Neural progenitor cell (in vitro differentiated cells): Measurements from ENCODE around the gene ARMH1. TPM values are rescaled to one million over a fixed set of nuclear protein-coding genes. Genes with fewer than 3 reads are reported as not detected.

Experiments used
- DNase-seq: peaks from one replicate; pipeline ENCODE4 v3.0.0-alpha.2; 2016; ENCODE audit warnings: low spot score
- H2AFZ ChIP-seq: fragments of 200-600 bp; sonication (generic); replicated peaks from 2 replicates; pipeline ENCODE4 v1.6.1; 2016; ENCODE audit warnings: antibody characterized with exemption
- H3F3A ChIP-seq: fragments of 200-600 bp; sonication (generic); 2 replicates; pipeline ENCODE4 v1.6.1; 2016; ENCODE audit warnings: antibody characterized with exemption, low read depth
- H3K27ac ChIP-seq: fragments of 200-600 bp; sonication (generic); 2 replicates; pipeline ENCODE4 v1.5.1; 2016; ENCODE audit warnings: mild to moderate bottlenecking
- H3K27me3 ChIP-seq: fragments of 200-600 bp; sonication (generic); 2 replicates; pipeline ENCODE4 v1.6.1; 2016; ENCODE audit warnings: mild to moderate bottlenecking, moderate library complexity
- H3K36me3 ChIP-seq: fragments of 200-600 bp; sonication (generic); 2 replicates; pipeline ENCODE4 v1.5.1; 2016
- H3K4me1 ChIP-seq: fragments of 200-600 bp; sonication (generic); 2 replicates; pipeline ENCODE4 v1.6.1; 2016; ENCODE audit warnings: mixed run types
- H3K4me2 ChIP-seq: fragments of 200-600 bp; sonication (generic); 2 replicates; pipeline ENCODE4 v1.6.1; 2016
- H3K4me3 ChIP-seq: fragments of 200-600 bp; sonication (generic); 2 replicates; pipeline ENCODE4 v1.5.1; 2016
- H3K79me2 ChIP-seq: fragments of 200-600 bp; sonication (generic); 2 replicates; pipeline ENCODE4 v1.6.1; 2016; ENCODE audit warnings: low read depth
- H3K9ac ChIP-seq: fragments of 200-600 bp; sonication (generic); 2 replicates; pipeline ENCODE4 v1.6.1; 2016
- H3K9me3 ChIP-seq: fragments of 200-600 bp; sonication (generic); 2 replicates; pipeline ENCODE4 v1.5.1; 2016; ENCODE audit warnings: low read depth
- H4K20me1 ChIP-seq: fragments of 200-600 bp; sonication (generic); 2 replicates; pipeline ENCODE4 v1.6.1; 2016; ENCODE audit warnings: low read depth
- H3K27ac Mint-ChIP-seq: 3 replicates; pipeline ENCODE4 v1.8.0; 2021; ENCODE audit warnings: mixed read lengths
- H3K27me3 Mint-ChIP-seq: 2 replicates; pipeline ENCODE4 v1.8.0; 2022; ENCODE audit warnings: low read depth, mild to moderate bottlenecking, inconsistent platforms, moderate library complexity, mixed read lengths; ENCODE audit not compliant: insufficient read depth
- H3K36me3 Mint-ChIP-seq: 3 replicates; pipeline ENCODE4 v1.8.0; 2021; ENCODE audit warnings: mixed read lengths
- H3K4me1 Mint-ChIP-seq: 3 replicates; pipeline ENCODE4 v1.8.0; 2021; ENCODE audit warnings: mixed read lengths
- H3K4me3 Mint-ChIP-seq: 3 replicates; pipeline ENCODE4 v1.8.0; 2021; ENCODE audit warnings: mild to moderate bottlenecking, moderate library complexity, mixed read lengths
- H3K9me3 Mint-ChIP-seq: 3 replicates; pipeline ENCODE4 v1.8.0; 2020; ENCODE audit warnings: mixed read lengths
- EZH2 ChIP-seq: fragments of 200-600 bp; sonication (generic); IDR thresholded peaks from 2 replicates; pipeline ENCODE4 v1.6.1; 2017; ENCODE audit warnings: antibody characterized with exemption, mild to moderate bottlenecking, moderate library complexity
- EZH2phosphoT487 ChIP-seq: fragments of 200-600 bp; sonication (generic); IDR thresholded peaks from 2 replicates; pipeline ENCODE4 v1.6.1; 2017; ENCODE audit warnings: antibody characterized with exemption
- total RNA-seq: library from RNA; depleted of rRNA; stranded (reverse); fragments of >200 nt; gene quantifications from 2 replicates; pipeline ENCODE4 v1.2.3, GENCODE V29; 2015; ENCODE audit warnings: low replicate concordance
- TF ChIP-seq, protein P1 (sequence below): fragments of 200-600 bp; sonication (generic); IDR thresholded peaks from 2 replicates; pipeline ENCODE4 v1.5.1; 2017; ENCODE audit warnings: antibody characterized with exemption, mild to moderate bottlenecking

ARMH1 gene
- total RNA-seq, 1 donor from 2014 or later, result 3.6 TPM

DNA sequence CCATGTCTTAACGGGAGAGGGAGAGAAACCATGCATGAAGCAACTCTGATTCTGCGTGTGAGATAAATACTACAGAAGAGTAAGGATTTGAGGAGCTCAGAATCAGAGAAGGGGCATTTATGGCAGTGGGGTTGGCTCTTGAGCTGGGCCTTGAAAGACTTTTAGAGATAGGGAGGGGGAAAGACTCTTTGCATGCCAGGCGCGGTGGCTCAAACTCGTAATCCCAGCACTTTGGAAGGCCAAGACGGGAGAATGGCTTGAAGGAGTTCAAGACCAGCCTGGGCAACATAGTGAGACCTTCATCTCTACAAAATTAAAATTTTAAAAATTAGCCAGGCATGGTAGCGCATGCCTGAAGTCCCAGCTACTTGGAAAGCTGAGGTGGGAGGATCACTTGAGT is 672 bp downstream of the ARMH1 start:
- Histone ChIP-seq H3F3A (peaks cover 12% of the 10 kb centered on the region), H4K20me1 (no peaks in the 10 kb centered on the region), H3K27me3 (no peaks in the 10 kb centered on the region), H2AFZ (no peak overlapping the region), H3K9ac (no peak overlapping the region), H3K4me1 (peaks cover 21% of the 10 kb centered on the region), H3K9me3 (no peaks in the 10 kb centered on the region), H3K79me2 (no peaks in the 10 kb centered on the region), H3K36me3 (no peaks in the 10 kb centered on the region), H3K4me2 (peak overlapping the region; percentile 87), H3K27ac (no peak overlapping the region), H3K4me3 (peak overlapping the region; percentile 82)
- no peak for DNase-seq
- TF ChIP-seq, protein P1, sequence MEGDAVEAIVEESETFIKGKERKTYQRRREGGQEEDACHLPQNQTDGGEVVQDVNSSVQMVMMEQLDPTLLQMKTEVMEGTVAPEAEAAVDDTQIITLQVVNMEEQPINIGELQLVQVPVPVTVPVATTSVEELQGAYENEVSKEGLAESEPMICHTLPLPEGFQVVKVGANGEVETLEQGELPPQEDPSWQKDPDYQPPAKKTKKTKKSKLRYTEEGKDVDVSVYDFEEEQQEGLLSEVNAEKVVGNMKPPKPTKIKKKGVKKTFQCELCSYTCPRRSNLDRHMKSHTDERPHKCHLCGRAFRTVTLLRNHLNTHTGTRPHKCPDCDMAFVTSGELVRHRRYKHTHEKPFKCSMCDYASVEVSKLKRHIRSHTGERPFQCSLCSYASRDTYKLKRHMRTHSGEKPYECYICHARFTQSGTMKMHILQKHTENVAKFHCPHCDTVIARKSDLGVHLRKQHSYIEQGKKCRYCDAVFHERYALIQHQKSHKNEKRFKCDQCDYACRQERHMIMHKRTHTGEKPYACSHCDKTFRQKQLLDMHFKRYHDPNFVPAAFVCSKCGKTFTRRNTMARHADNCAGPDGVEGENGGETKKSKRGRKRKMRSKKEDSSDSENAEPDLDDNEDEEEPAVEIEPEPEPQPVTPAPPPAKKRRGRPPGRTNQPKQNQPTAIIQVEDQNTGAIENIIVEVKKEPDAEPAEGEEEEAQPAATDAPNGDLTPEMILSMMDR, result no peak
- TF ChIP-seq EZH2phosphoT487 (no peak), EZH2 (no peak)
- Mint-ChIP-seq H3K27ac (peak overlapping the region; percentile 21), H3K4me3 (peak overlapping the region; percentile 92), H3K4me1 (peaks cover 32% of the 10 kb centered on the region), H3K36me3 (peaks cover 4% of the 10 kb centered on the region), H3K9me3 (no peaks in the 10 kb centered on the region), H3K27me3 (peaks cover 8% of the 10 kb centered on the region)

DNA sequence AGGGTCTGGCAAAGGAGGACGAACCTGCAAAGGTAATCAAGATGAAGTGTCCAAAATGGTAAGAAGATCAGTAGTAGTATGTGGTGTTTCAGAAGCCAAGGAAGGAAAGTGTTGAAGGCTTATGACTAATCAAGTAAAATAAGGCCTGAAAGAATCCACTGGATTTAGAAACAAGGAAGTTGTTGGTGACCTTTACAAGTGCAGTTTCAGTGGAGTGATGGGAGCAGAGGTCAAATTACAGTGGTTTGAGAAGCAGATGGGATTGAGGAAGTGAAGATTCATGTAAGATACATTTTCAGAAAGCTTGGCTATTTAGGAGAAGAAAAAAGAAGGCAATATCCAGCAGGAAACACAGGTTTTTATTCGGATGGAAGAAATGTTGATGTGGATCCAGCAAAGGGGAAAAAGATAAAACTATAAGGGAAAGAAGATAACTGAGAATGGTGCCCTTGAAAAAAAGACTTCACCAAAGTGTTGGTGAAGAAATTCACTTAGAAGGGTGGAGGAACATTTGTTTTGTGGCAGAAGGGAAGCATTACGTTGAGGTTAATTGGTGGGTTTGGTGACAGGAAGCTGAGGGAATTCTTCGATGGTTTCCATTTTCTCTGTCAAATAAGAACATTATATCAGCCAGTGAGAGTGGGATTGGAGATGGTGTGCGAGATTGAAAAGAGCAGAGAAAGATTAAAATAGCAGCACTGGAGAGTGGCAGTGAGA is 2.1 kb downstream of the ARMH1 start:
- Mint-ChIP-seq H3K36me3 (peaks cover 8% of the 10 kb centered on the region), H3K4me1 (peaks cover 30% of the 10 kb centered on the region), H3K9me3 (no peaks in the 10 kb centered on the region), H3K4me3 (no peak overlapping the region), H3K27me3 (peaks cover 8% of the 10 kb centered on the region), H3K27ac (no peak overlapping the region)
- H3K9ac ChIP-seq, result no peak overlapping the region
- H3K36me3 ChIP-seq, result no peaks in the 10 kb centered on the region
- H3K27ac ChIP-seq, result no peak overlapping the region
- no peak overlapping the region for H2AFZ ChIP-seq
- no peak for DNase-seq
- H3K4me3 ChIP-seq, result no peak overlapping the region
- no peak overlapping the region for H3K4me2 ChIP-seq
- H4K20me1 ChIP-seq, result no peaks in the 10 kb centered on the region
- H3K9me3 ChIP-seq, result no peaks in the 10 kb centered on the region
- H3K27me3 ChIP-seq, result no peaks in the 10 kb centered on the region
- H3K4me1 ChIP-seq, result peaks cover 21% of the 10 kb centered on the region
- H3K79me2 ChIP-seq, result no peaks in the 10 kb centered on the region
- peaks cover 12% of the 10 kb centered on the region for H3F3A ChIP-seq
- TF ChIP-seq EZH2phosphoT487 (no peak), EZH2 (no peak)
- TF ChIP-seq, protein P1, result no peak

- Histone ChIP-seq H3K27me3 (no peaks in the 10 kb centered on the region), H3K4me1 (peaks cover 16% of the 10 kb centered on the region), H3K79me2 (no peaks in the 10 kb centered on the region), H4K20me1 (no peaks in the 10 kb centered on the region), H3F3A (peaks cover 12% of the 10 kb centered on the region), H3K27ac (no peak overlapping the region), H3K9ac (no peak overlapping the region), H3K4me3 (no peak overlapping the region), H3K4me2 (no peak overlapping the region), H2AFZ (no peak overlapping the region), H3K36me3 (no peaks in the 10 kb centered on the region), H3K9me3 (no peaks in the 10 kb centered on the region)
- no peak for TF ChIP-seq EZH2phosphoT487
- TF ChIP-seq, protein P1, result peak; percentile 65
- H3K4me3 Mint-ChIP-seq, result no peak overlapping the region
- H3K9me3 Mint-ChIP-seq, result no peaks in the 10 kb centered on the region
- H3K27me3 Mint-ChIP-seq, result peaks cover 7% of the 10 kb centered on the region
- H3K4me1 Mint-ChIP-seq, result peaks cover 29% of the 10 kb centered on the region
- H3K27ac Mint-ChIP-seq, result no peak overlapping the region
- peak; percentile 37 for DNase-seq
- H3K36me3 Mint-ChIP-seq, result peaks cover 9% of the 10 kb centered on the region
Measured at GRCh38 chr1:44677201-44677766, 2.8 kb downstream of the ARMH1 start.
